Measurements from ENCODE around the gene NRIP2.

NRIP2 gene

GRCh38 chr12:2833810-2834209 is 1.0 kb downstream of the NRIP2 start:
- CTCF ChIA-PET = interaction anchor here (1.1 kb wide), 2 partner anchors 11 to 20 kb away, joined by 4 to 6 read pairs; no protein-coding TSS in a partner anchor
- TF ChIP-seq ARNT (IDR thresholded peaks at IDR 0.05) (no peak), SUZ12 (IDR thresholded peaks at IDR 0.05) (no peak), PKNOX1 (IDR thresholded peaks at IDR 0.05) (no peak), FOXK2 (IDR thresholded peaks at IDR 0.05) (no peak), HDGF (IDR thresholded peaks at IDR 0.05; ENCODE audit: borderline replicate concordance) (no peak), SP1 (IDR thresholded peaks at IDR 0.05) (no peak), ZNF384 (IDR thresholded peaks at IDR 0.05) (no peak), CTBP1 (IDR thresholded peaks at IDR 0.05; ENCODE audit: borderline replicate concordance) (no peak), BHLHE40 (IDR thresholded peaks at IDR 0.05; ENCODE audit: borderline replicate concordance) (no peak), ELF4 (IDR thresholded peaks at IDR 0.05) (no peak), TARDBP (IDR thresholded peaks at IDR 0.05) (no peak), NFRKB (IDR thresholded peaks at IDR 0.05) (no peak), FOXM1 (IDR thresholded peaks at IDR 0.05; ENCODE audit: borderline replicate concordance) (no peak), LEF1 (IDR thresholded peaks at IDR 0.05; ENCODE audit: borderline replicate concordance) (no peak), FOXA1 (IDR thresholded peaks at IDR 0.05) (no peak), L3MBTL2 (conservative IDR thresholded peaks at IDR 0.05) (no peak)
- POLR2A ChIA-PET = interaction anchor here (2.1 kb wide), 1 partner anchor 20 kb away, joined by 6 read pairs; no protein-coding TSS in a partner anchor
- no peak for DNase-seq (ENCODE audit: extremely low spot score)

- TF ChIP-seq SP1 (IDR thresholded peaks at IDR 0.05) = no peak
- no peak for TF ChIP-seq ARNT (IDR thresholded peaks at IDR 0.05)
- TF ChIP-seq FOXK2 (IDR thresholded peaks at IDR 0.05) = no peak
- TF ChIP-seq TARDBP (IDR thresholded peaks at IDR 0.05) = no peak
- no peak for TF ChIP-seq ZNF384 (IDR thresholded peaks at IDR 0.05)
- TF ChIP-seq ELF4 (IDR thresholded peaks at IDR 0.05) = no peak
- TF ChIP-seq PKNOX1 (IDR thresholded peaks at IDR 0.05) = no peak
- TF ChIP-seq L3MBTL2 (conservative IDR thresholded peaks at IDR 0.05) = no peak
- no peak for TF ChIP-seq HDGF (IDR thresholded peaks at IDR 0.05; ENCODE audit: borderline replicate concordance)
- TF ChIP-seq FOXA1 (IDR thresholded peaks at IDR 0.05) = no peak
- no peak for TF ChIP-seq LEF1 (IDR thresholded peaks at IDR 0.05; ENCODE audit: borderline replicate concordance)
- no peak for TF ChIP-seq CTBP1 (IDR thresholded peaks at IDR 0.05; ENCODE audit: borderline replicate concordance)
- no peak for TF ChIP-seq SUZ12 (IDR thresholded peaks at IDR 0.05)
- TF ChIP-seq BHLHE40 (IDR thresholded peaks at IDR 0.05; ENCODE audit: borderline replicate concordance) = no peak
- ChIA-PET CTCF (interaction anchor here (1.1 kb wide), 1 partner anchor 12 kb away, joined by 6 read pairs; no protein-coding TSS in a partner anchor), POLR2A (no interaction called here)
- DNase-seq (ENCODE audit: extremely low spot score) = no peak
These were observed 1.5 kb downstream of the NRIP2 start for GRCh38 chr12:2833327-2833726.

- POLR2A ChIA-PET = no interaction called here
- DNase-seq (ENCODE audit: extremely low spot score) = no peak
- TF ChIP-seq SP1 (IDR thresholded peaks at IDR 0.05) (no peak), ELF4 (IDR thresholded peaks at IDR 0.05) (no peak), TARDBP (IDR thresholded peaks at IDR 0.05) (no peak), LEF1 (IDR thresholded peaks at IDR 0.05; ENCODE audit: borderline replicate concordance) (no peak), HDGF (IDR thresholded peaks at IDR 0.05; ENCODE audit: borderline replicate concordance) (no peak), ARNT (IDR thresholded peaks at IDR 0.05) (no peak), FOXM1 (IDR thresholded peaks at IDR 0.05; ENCODE audit: borderline replicate concordance) (no peak), SUZ12 (IDR thresholded peaks at IDR 0.05) (no peak), ZNF384 (IDR thresholded peaks at IDR 0.05) (no peak)
- CTCF ChIA-PET = interaction anchor here (0.9 kb wide), 1 partner anchor 21 kb away, joined by 5 read pairs; no protein-coding TSS in a partner anchor
These were observed 2.2 kb downstream of the NRIP2 start for GRCh38 chr12:2832550-2833127.

- TF ChIP-seq HDGF (IDR thresholded peaks at IDR 0.05; ENCODE audit: borderline replicate concordance) (no peak), SUZ12 (IDR thresholded peaks at IDR 0.05) (no peak), PKNOX1 (IDR thresholded peaks at IDR 0.05) (no peak), TARDBP (IDR thresholded peaks at IDR 0.05) (no peak)
- no peak for DNase-seq (ENCODE audit: extremely low spot score)
- CTCF ChIA-PET = interaction anchor here (0.6 kb wide), 1 partner anchor 628 kb away, joined by 5 read pairs; no protein-coding TSS in a partner anchor
- POLR2A ChIA-PET = no interaction called here
These were observed 5.6 kb downstream of the NRIP2 start for GRCh38 chr12:2829275-2829674.

GRCh38 chr12:2826721-2827515 is 7.9 kb downstream of the NRIP2 start:
- POLR2A ChIA-PET = no interaction called here
- TF ChIP-seq PKNOX1 (IDR thresholded peaks at IDR 0.05) = no peak
- no peak for TF ChIP-seq ZNF384 (IDR thresholded peaks at IDR 0.05)
- no peak for TF ChIP-seq FOXA1 (IDR thresholded peaks at IDR 0.05)
- no peak for TF ChIP-seq SP1 (IDR thresholded peaks at IDR 0.05)
- TF ChIP-seq BHLHE40 (IDR thresholded peaks at IDR 0.05; ENCODE audit: borderline replicate concordance) = no peak
- TF ChIP-seq FOXK2 (IDR thresholded peaks at IDR 0.05) = no peak
- no peak for TF ChIP-seq ARNT (IDR thresholded peaks at IDR 0.05)
- TF ChIP-seq FOXM1 (IDR thresholded peaks at IDR 0.05; ENCODE audit: borderline replicate concordance) = no peak
- TF ChIP-seq NFRKB (IDR thresholded peaks at IDR 0.05) = no peak
- no peak for TF ChIP-seq TARDBP (IDR thresholded peaks at IDR 0.05)
- CTCF ChIA-PET = interaction anchor here (0.6 kb wide), 1 partner anchor 216 kb away, joined by 3 read pairs; no protein-coding TSS in a partner anchor
- no peak for DNase-seq (ENCODE audit: extremely low spot score)
